Neural cell (in vitro differentiated cells): ENCODE data around the gene KCNK15. TPM values are rescaled to one million over a fixed set of nuclear protein-coding genes. Genes with fewer than 3 reads are reported as not detected.

Experiments
- H2AFZ ChIP-seq: fragments of 200-600, 300-800 bp; sonication (generic), shearing (Covaris generic); 2 replicates; pipeline ENCODE4 v1.6.0; 2014; ENCODE audit warnings: low read depth, mild to moderate bottlenecking, antibody characterized with exemption, low read length, moderate library complexity
- H3F3A ChIP-seq: fragments of 200-600 bp; shearing (Covaris generic); 2 replicates; pipeline ENCODE4 v1.6.1; 2016; ENCODE audit warnings: mild to moderate bottlenecking, moderate library complexity, mixed read lengths, antibody characterized with exemption, low read length; ENCODE audit not compliant: insufficient read depth, poor library complexity, severe bottlenecking
- H3K27ac ChIP-seq: fragments of 200-600, 300-800 bp; sonication (generic), shearing (Covaris generic); 2 replicates; pipeline ENCODE4 v1.5.1; 2014; ENCODE audit warnings: mild to moderate bottlenecking, low read length, moderate library complexity
- H3K27me3 ChIP-seq: fragments of 300-800, 200-600 bp; sonication (generic), shearing (Covaris generic); 2 replicates; pipeline ENCODE4 v1.6.0; 2014; ENCODE audit warnings: mild to moderate bottlenecking, low read depth, low read length, moderate library complexity; ENCODE audit not compliant: insufficient read depth
- H3K36me3 ChIP-seq: fragments of 300-800, 200-600 bp; sonication (generic), shearing (Covaris generic); 2 replicates; pipeline ENCODE4 v1.5.1; 2014; ENCODE audit warnings: mild to moderate bottlenecking, antibody characterized with exemption, low read length, moderate library complexity; ENCODE audit not compliant: insufficient read depth
- H3K4me2 ChIP-seq: fragments of 300-800, 200-600 bp; sonication (generic), shearing (Covaris generic); 2 replicates; pipeline ENCODE4 v1.6.0; 2014; ENCODE audit warnings: mild to moderate bottlenecking, low read length
- H3K4me3 ChIP-seq: fragments of 300-800, 200-600 bp; sonication (generic), shearing (Covaris generic); 2 replicates; pipeline ENCODE4 v1.5.1; 2014; ENCODE audit warnings: mild to moderate bottlenecking, low read length, moderate library complexity
- H3K79me2 ChIP-seq: fragments of 200-600 bp; shearing (Covaris generic); replicated peaks from 2 replicates; pipeline ENCODE4 v1.6.0; 2014; ENCODE audit warnings: mild to moderate bottlenecking, low read length, moderate library complexity; ENCODE audit not compliant: insufficient read depth
- H3K9ac ChIP-seq: fragments of 300-800, 200-600 bp; sonication (generic), shearing (Covaris generic); 2 replicates; pipeline ENCODE4 v1.6.1; 2016; ENCODE audit warnings: mild to moderate bottlenecking, low read length, mixed read lengths
- H3K9me2 ChIP-seq: fragments of 200-600 bp; shearing (Covaris generic); 2 replicates; pipeline ENCODE4 v1.6.1; 2016; ENCODE audit warnings: mild to moderate bottlenecking, low read length, mixed read lengths; ENCODE audit not compliant: insufficient read depth
- H3K9me3 ChIP-seq: fragments of 200-600, 300-800 bp; sonication (generic), shearing (Covaris generic); 2 replicates; pipeline ENCODE4 v1.6.1; 2016; ENCODE audit warnings: mild to moderate bottlenecking, mixed run types, low read length, moderate library complexity, mixed read lengths
- H4K20me1 ChIP-seq: fragments of 200-600 bp; shearing (Covaris generic); 2 replicates; pipeline ENCODE4 v1.6.1; 2016; ENCODE audit warnings: mild to moderate bottlenecking, mixed run types; ENCODE audit not compliant: insufficient read depth
- CTCF ChIP-seq: fragments of 450-650 bp; IDR thresholded peaks from 2 replicates; pipeline ENCODE4 v1.5.1; 2014; ENCODE audit warnings: antibody characterized with exemption, mild to moderate bottlenecking, moderate library complexity; ENCODE audit not compliant: poor library complexity, severe bottlenecking
- EP300 ChIP-seq: fragments of 450-650 bp; conservative IDR thresholded peaks from 2 replicates; pipeline ENCODE4 v1.6.1; 2014; ENCODE audit warnings: antibody characterized with exemption, mild to moderate bottlenecking, moderate library complexity; ENCODE audit not compliant: poor library complexity, severe bottlenecking
- EZH2 ChIP-seq: fragments of 200-600, 300-800 bp; shearing (Covaris generic), sonication (generic); IDR thresholded peaks from 2 replicates; pipeline ENCODE4 v1.6.1; 2014; ENCODE audit warnings: antibody characterized with exemption, low read length, borderline replicate concordance, mild to moderate bottlenecking; ENCODE audit not compliant: insufficient read depth, poor library complexity, severe bottlenecking
- MXI1 ChIP-seq: fragments of 450-650 bp; conservative IDR thresholded peaks from 2 replicates; pipeline ENCODE4 v1.6.1; 2014; ENCODE audit warnings: antibody characterized with exemption, mild to moderate bottlenecking; ENCODE audit not compliant: poor library complexity, severe bottlenecking
- POLR2AphosphoS5 ChIP-seq: IDR thresholded peaks from 2 replicates; pipeline ENCODE4 v1.6.1; 2012
- RAD21 ChIP-seq: fragments of 450-650 bp; conservative IDR thresholded peaks from 2 replicates; pipeline ENCODE4 v1.6.1; 2014; ENCODE audit warnings: antibody characterized with exemption, mild to moderate bottlenecking, moderate library complexity
- REST ChIP-seq: IDR thresholded peaks from 2 replicates; pipeline ENCODE4 v1.6.1; 2012; ENCODE audit warnings: borderline replicate concordance
- SMC3 ChIP-seq: fragments of 450-650 bp; conservative IDR thresholded peaks from 2 replicates; pipeline ENCODE4 v1.6.1; 2014; ENCODE audit warnings: antibody characterized with exemption, mild to moderate bottlenecking, moderate library complexity; ENCODE audit not compliant: poor library complexity
- TAF1 ChIP-seq: IDR thresholded peaks from 2 replicates; pipeline ENCODE4 v1.6.1; 2012; ENCODE audit warnings: low read depth
- polyA plus RNA-seq: library from polyadenylated mRNA; depleted of rRNA; stranded (reverse); fragments of >200 nt; gene quantifications from 2 replicates; pipeline ENCODE4 v1.2.3, GENCODE V29; 2014

Gene KCNK15
- polyA plus RNA-seq, 1 donor from 2014 or later, result not detected

GRCh38 chr20:44738813-44739477, 6.7 kb upstream of the KCNK15 start:
- no peaks in the 10 kb centered on the region for H3K27me3 ChIP-seq
- no peaks in the 10 kb centered on the region for H3K9me3 ChIP-seq
- H3K79me2 ChIP-seq, result no peaks in the 10 kb centered on the region
- no peaks in the 10 kb centered on the region for H4K20me1 ChIP-seq
- H3F3A ChIP-seq, result no peaks in the 10 kb centered on the region
- H3K4me2 ChIP-seq, result peak overlapping the region; percentile 69
- H2AFZ ChIP-seq, result peak overlapping the region; percentile 71
- H3K9me2 ChIP-seq, result no peaks in the 10 kb centered on the region
- TF ChIP-seq POLR2AphosphoS5 (peak; percentile 58), MXI1 (peak; percentile 18), EZH2 (no peak), SMC3 (no peak), EP300 (no peak), TAF1 (no peak), RAD21 (no peak), REST (no peak), CTCF (no peak)
- peak overlapping the region; percentile 60 for H3K4me3 ChIP-seq
- no peaks in the 10 kb centered on the region for H3K36me3 ChIP-seq
- H3K9ac ChIP-seq, result no peak overlapping the region
- H3K27ac ChIP-seq, result peak overlapping the region; percentile 29

GRCh38 chr20:44739942-44740341, 5.7 kb upstream of the KCNK15 start:
- no peaks in the 10 kb centered on the region for H3K36me3 ChIP-seq
- H3K4me3 ChIP-seq, result no peak overlapping the region
- no peak for TF ChIP-seq REST
- TF ChIP-seq SMC3, result no peak
- TF ChIP-seq POLR2AphosphoS5, result no peak
- no peak for TF ChIP-seq EP300
- no peak for TF ChIP-seq CTCF
- TF ChIP-seq RAD21, result no peak
- TF ChIP-seq MXI1, result no peak
- TF ChIP-seq EZH2, result no peak
- no peak overlapping the region for H3K9ac ChIP-seq
- peaks cover 5% of the 10 kb centered on the region for H3K27me3 ChIP-seq
- no peaks in the 10 kb centered on the region for H3K9me3 ChIP-seq
- no peaks in the 10 kb centered on the region for H3K79me2 ChIP-seq
- H3K4me2 ChIP-seq, result no peak overlapping the region
- H4K20me1 ChIP-seq, result no peaks in the 10 kb centered on the region
- H3K27ac ChIP-seq, result no peak overlapping the region
- no peaks in the 10 kb centered on the region for H3F3A ChIP-seq
- H3K9me2 ChIP-seq, result no peaks in the 10 kb centered on the region
- no peak overlapping the region for H2AFZ ChIP-seq
